Fibroblast of lung (primary cell): ENCODE results near the gene GET4. TPM values are rescaled to one million over a fixed set of nuclear protein-coding genes. Genes with fewer than 3 reads are reported as not detected.
"Not testable (repeated sequence)": the region's sequence is repeated elsewhere in the genome, so short reads cannot be mapped to it uniquely, and the experiment has no call there.

Experiments
- DNase-seq, 2 donors: peaks; one replicate each; pipeline versions ENCODE4 v3.0.0 to v3.0.0-alpha.2; 2010; ENCODE audit warnings: low read depth in 2 of 2
- H2AFZ ChIP-seq: 2 replicates; pipeline ENCODE4 v1.5.1; 2012; ENCODE audit warnings: low read length, control low read depth, inconsistent platforms
- H3K27ac ChIP-seq: 2 replicates; pipeline ENCODE4 v1.5.1; 2011; ENCODE audit warnings: low read length, control low read depth; ENCODE audit not compliant: insufficient read depth
- H3K27me3 ChIP-seq: 2 replicates; pipeline ENCODE4 v1.5.1; 2011; ENCODE audit warnings: mild to moderate bottlenecking, low read length; ENCODE audit not compliant: control insufficient read depth, insufficient read depth
- H3K36me3 ChIP-seq: 2 replicates; pipeline ENCODE4 v1.5.1; 2011; ENCODE audit warnings: low read length; ENCODE audit not compliant: control insufficient read depth, insufficient read depth
- H3K4me1 ChIP-seq: 2 replicates; pipeline ENCODE4 v1.5.1; 2011; ENCODE audit warnings: low read length; ENCODE audit not compliant: control insufficient read depth, insufficient read depth; ENCODE audit errors: extremely low read depth
- H3K4me2 ChIP-seq: 2 replicates; pipeline ENCODE4 v1.5.1; 2011; ENCODE audit warnings: low read length, control low read depth; ENCODE audit not compliant: insufficient read depth; ENCODE audit errors: extremely low read depth
- H3K4me3 ChIP-seq, 4 experiments: fragments of 200-600 bp in 1 of 4; sonication (generic) in 1 of 4; replicated peaks in 1 of 4; 2 replicates each; pipeline ENCODE4 v1.5.1; 2011 to 2016; ENCODE audit warnings: low read length in 4 of 4, low read depth in 3 of 4, mild to moderate bottlenecking in 3 of 4, control low read depth in 2 of 4, inconsistent platforms in 1 of 4, mixed read lengths in 1 of 4; ENCODE audit not compliant: insufficient read depth in 1 of 4; ENCODE audit errors: control extremely low read depth in 1 of 4
- H3K79me2 ChIP-seq: 2 replicates; pipeline ENCODE4 v1.5.1; 2012; ENCODE audit warnings: mild to moderate bottlenecking, low read length, inconsistent platforms; ENCODE audit not compliant: control insufficient read depth, insufficient read depth
- H3K9ac ChIP-seq: 2 replicates; pipeline ENCODE4 v1.5.1; 2011; ENCODE audit warnings: mild to moderate bottlenecking, low read length, control low read depth; ENCODE audit not compliant: insufficient read depth
- H3K9me3 ChIP-seq: 2 replicates; pipeline ENCODE4 v1.5.1; 2012; ENCODE audit warnings: low read depth, low read length; ENCODE audit not compliant: control insufficient read depth, insufficient read depth
- H4K20me1 ChIP-seq: 2 replicates; pipeline ENCODE4 v1.5.1; 2011; ENCODE audit warnings: low read length; ENCODE audit not compliant: control insufficient read depth, insufficient read depth; ENCODE audit errors: extremely low read depth
- EZH2 ChIP-seq: IDR thresholded peaks from 2 replicates; pipeline ENCODE4 v1.5.1; 2012; ENCODE audit warnings: low read length, control low read depth, mild to moderate bottlenecking; ENCODE audit errors: missing control alignments
- polyA plus RNA-seq, 2 donors: library from polyadenylated mRNA; depleted of rRNA in 1 of 2; stranded (reverse) in 1 of 2; unstranded in 1 of 2; fragments of >200 nt; gene quantifications; 2 replicates each; pipeline ENCODE4 v1.2.1, GENCODE V29; 2011 to 2012; ENCODE audit warnings: missing spikeins in 1 of 2
- total RNA-seq: library from RNA; depleted of rRNA; stranded (reverse); fragments of >200 nt; gene quantifications from 2 replicates; pipeline ENCODE4 v1.2.1, GENCODE V29; 2014
- TF ChIP-seq, protein P1 (sequence below), 2 donors: IDR thresholded peaks in 1 of 2; conservative IDR thresholded peaks in 1 of 2; 1 replicate in 1 of 2; 2 replicates in 1 of 2; pipeline ENCODE4 v1.5.1; 2011 to 2012; ENCODE audit warnings: low read length in 2 of 2, control low read depth in 1 of 2, inconsistent platforms in 1 of 2, low read depth in 1 of 2, mild to moderate bottlenecking in 1 of 2

The GET4 gene
- total and polyA plus RNA-seq, 2 donors (not counting 1 experiment from before 2014, with no cell fraction given): 13.4 to 23.1 TPM

DNA sequence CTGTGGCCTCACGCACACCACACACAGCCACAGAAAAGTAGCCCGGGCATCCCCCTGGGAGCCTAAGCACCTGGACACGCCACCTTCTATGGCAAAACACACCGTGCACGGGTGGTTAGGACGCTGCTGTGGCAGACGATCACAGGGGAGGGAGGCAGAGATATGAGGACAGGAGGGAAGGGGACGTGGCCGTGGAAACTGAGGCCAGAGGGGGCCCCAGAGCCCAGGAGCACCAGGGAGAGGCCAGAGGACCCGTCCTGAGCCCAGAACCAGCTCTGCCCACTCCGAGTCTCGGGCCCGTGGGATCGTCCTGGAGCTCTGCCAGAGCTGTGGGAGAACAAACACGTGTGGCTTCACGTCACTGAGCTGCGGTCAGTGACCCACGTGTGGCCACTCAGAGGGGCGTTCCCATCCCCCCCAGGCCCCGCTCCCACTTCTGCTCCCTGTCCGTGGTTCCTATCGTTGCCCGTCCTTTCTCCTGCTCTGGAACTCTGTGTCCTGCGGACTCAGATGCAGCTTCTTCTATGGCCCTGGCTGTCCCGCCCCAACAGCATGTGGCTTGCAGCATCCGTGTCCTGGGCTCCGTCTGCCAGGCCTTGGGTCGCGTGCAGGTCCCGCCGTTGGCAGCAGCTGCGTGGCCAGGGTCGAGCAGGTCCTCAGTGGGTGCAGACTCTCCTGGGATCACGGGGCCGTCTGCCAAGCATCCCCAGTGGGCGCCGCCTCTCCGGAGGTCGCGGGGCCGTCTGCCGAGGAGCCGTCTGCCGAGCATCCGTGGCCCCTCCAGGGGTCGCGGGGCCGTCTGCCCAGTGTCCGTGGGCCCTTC is 31.0 kb downstream of the GET4 start:
- no peak overlapping the region for H3K9ac ChIP-seq
- H3K79me2 ChIP-seq: no peaks in the 10 kb centered on the region
- no peaks in the 10 kb centered on the region for H4K20me1 ChIP-seq
- H3K4me1 ChIP-seq: peaks cover 6% of the 10 kb centered on the region
- H3K27me3 ChIP-seq: peaks cover 5% of the 10 kb centered on the region
- no peaks in the 10 kb centered on the region for H3K9me3 ChIP-seq
- no peak for DNase-seq
- no peak overlapping the region for H3K4me3 ChIP-seq
- no peaks in the 10 kb centered on the region for H3K36me3 ChIP-seq
- TF ChIP-seq, protein P1, sequence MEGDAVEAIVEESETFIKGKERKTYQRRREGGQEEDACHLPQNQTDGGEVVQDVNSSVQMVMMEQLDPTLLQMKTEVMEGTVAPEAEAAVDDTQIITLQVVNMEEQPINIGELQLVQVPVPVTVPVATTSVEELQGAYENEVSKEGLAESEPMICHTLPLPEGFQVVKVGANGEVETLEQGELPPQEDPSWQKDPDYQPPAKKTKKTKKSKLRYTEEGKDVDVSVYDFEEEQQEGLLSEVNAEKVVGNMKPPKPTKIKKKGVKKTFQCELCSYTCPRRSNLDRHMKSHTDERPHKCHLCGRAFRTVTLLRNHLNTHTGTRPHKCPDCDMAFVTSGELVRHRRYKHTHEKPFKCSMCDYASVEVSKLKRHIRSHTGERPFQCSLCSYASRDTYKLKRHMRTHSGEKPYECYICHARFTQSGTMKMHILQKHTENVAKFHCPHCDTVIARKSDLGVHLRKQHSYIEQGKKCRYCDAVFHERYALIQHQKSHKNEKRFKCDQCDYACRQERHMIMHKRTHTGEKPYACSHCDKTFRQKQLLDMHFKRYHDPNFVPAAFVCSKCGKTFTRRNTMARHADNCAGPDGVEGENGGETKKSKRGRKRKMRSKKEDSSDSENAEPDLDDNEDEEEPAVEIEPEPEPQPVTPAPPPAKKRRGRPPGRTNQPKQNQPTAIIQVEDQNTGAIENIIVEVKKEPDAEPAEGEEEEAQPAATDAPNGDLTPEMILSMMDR (conservative IDR thresholded peaks at IDR 0.05 in 1 of 2, IDR thresholded peaks at IDR 0.05 in 1 of 2; ENCODE audit: low read depth in 1 of 2, low read length in 2 of 2): no peak
- TF ChIP-seq EZH2: no peak
- H3K4me2 ChIP-seq: no peak overlapping the region
- no peak overlapping the region for H3K27ac ChIP-seq
- no peak overlapping the region for H2AFZ ChIP-seq

DNA sequence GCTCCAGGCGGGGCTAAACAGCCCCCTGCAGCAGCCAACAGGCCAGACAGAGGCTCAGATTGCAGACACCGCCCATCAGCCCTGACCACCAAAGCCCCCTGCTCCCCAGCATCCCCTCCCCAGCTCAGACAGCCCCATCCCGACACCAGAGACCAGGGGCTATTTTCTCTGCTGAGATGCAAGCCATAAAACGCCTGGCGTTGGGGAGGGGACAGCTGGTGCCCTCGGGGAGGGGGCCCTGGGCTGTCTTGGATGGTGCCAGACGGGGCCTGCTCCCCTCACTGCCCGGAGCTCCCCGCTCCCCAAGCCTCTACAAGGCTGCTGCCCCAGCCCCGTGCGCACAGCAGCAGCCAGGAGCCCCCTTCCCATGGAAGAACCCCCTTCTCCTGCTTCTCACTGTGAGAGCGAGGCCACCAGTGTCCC is 31.8 kb downstream of the GET4 start:
- no peaks in the 10 kb centered on the region for H3K79me2 ChIP-seq
- H3K9me3 ChIP-seq: no peaks in the 10 kb centered on the region
- H3K27ac ChIP-seq: no peak overlapping the region
- no peak overlapping the region for H3K9ac ChIP-seq
- H3K27me3 ChIP-seq: peaks cover 5% of the 10 kb centered on the region
- peaks cover 6% of the 10 kb centered on the region for H3K4me1 ChIP-seq
- no peak for DNase-seq
- H4K20me1 ChIP-seq: no peaks in the 10 kb centered on the region
- H3K36me3 ChIP-seq: no peaks in the 10 kb centered on the region
- no peak overlapping the region for H3K4me2 ChIP-seq
- H2AFZ ChIP-seq: no peak overlapping the region
- no peak for TF ChIP-seq EZH2
- TF ChIP-seq, protein P1 (conservative IDR thresholded peaks at IDR 0.05 in 1 of 2, IDR thresholded peaks at IDR 0.05 in 1 of 2; ENCODE audit: low read depth in 1 of 2, low read length in 2 of 2): no peak
- no peak overlapping the region for H3K4me3 ChIP-seq

DNA sequence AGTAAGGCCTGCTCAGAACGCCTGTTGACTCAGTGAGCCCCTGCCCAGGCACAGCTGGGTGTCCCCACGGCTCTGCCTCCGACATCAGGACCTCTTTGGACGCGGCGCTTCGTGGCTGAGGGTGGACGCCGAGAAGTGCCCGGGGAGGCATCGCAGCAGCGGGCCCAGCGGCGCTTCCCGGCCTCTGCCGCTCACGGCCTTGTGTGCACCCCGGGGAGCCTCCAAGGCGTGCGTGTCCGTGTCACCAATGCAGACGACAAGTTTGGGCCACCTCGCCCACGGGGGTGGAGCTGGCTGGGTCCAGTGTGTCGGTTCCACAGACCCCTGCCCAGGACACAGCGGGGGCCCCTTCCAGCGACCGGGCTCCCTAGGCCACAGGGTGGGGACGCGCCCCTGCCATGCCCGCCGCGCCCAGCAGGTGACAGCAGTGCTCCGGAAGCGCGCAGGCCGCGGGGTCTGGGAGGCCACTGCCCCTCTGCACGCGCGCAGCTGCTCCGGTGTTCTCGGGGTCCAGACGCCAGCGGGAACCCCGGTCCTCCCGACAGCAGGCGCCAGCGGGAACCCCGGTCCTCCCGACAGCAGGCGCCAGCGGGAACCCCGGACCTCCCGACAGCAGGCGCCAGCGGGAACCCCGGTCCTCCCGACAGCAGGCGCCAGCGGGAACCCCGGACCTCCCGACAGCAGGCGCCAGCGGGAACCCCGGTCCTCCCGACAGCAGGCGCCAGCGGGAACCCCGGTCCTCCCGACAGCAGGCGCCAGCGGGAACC is 32.4 kb downstream of the GET4 start:
- H2AFZ ChIP-seq, H3K27me3 ChIP-seq, H3K36me3 ChIP-seq, H3K27ac ChIP-seq, H3K4me1 ChIP-seq, H3K9me3 ChIP-seq, H4K20me1 ChIP-seq, H3K79me2 ChIP-seq: not testable (repeated sequence)
- H3K9ac ChIP-seq: peak overlapping the region; percentile 2
- peak; percentile 27 to 40 for DNase-seq
- peak overlapping the region in 1 of 4 experiments; percentile 25 for H3K4me3 ChIP-seq
- peak overlapping the region; percentile 13 for H3K4me2 ChIP-seq
- TF ChIP-seq, protein P1 (conservative IDR thresholded peaks at IDR 0.05 in 1 of 2, IDR thresholded peaks at IDR 0.05 in 1 of 2; ENCODE audit: low read depth in 1 of 2, low read length in 2 of 2): peak; percentile 58 to 70
